Measurements from ENCODE around the gene TMEM259. TPM values are rescaled to one million over a fixed set of nuclear protein-coding genes. Genes with fewer than 3 reads are reported as not detected.

The TMEM259 gene
- total RNA-seq, 1 donor from 2014 or later = 119 TPM

GRCh38 chr19:1053176-1054101 lies 32.5 kb upstream of the TMEM259 start:
- intact Hi-C loops (cut with micrococcal nuclease) = no loop called here

GRCh38 chr19:1052349-1052975 lies 31.5 kb upstream of the TMEM259 start:
- Histone ChIP-seq H3K9me3 (replicated peaks) (peaks cover 20% of the 10 kb centered on the region), H3K4me1 (no peaks in the 10 kb centered on the region), H3K27ac (replicated peaks) (no peak overlapping the region), H3K27me3 (ENCODE audit: low read depth) (no peaks in the 10 kb centered on the region), H3K36me3 (peaks cover 24% of the 10 kb centered on the region), H3K4me3 (no peak overlapping the region)
- intact Hi-C loops (cut with micrococcal nuclease) = no loop called here
- no peak for TF ChIP-seq CTCF (IDR thresholded peaks at IDR 0.05; ENCODE audit: borderline replicate concordance)
- no peak for DNase-seq

More at GRCh38 chr19:1053176-1054101, 32.5 kb upstream of the TMEM259 start:
- no peak for DNase-seq
- no peak for TF ChIP-seq CTCF (IDR thresholded peaks at IDR 0.05; ENCODE audit: borderline replicate concordance)
- Histone ChIP-seq H3K9me3 (replicated peaks) (peaks cover 30% of the 10 kb centered on the region), H3K36me3 (peaks cover 34% of the 10 kb centered on the region), H3K4me3 (no peak overlapping the region), H3K4me1 (no peaks in the 10 kb centered on the region), H3K27me3 (ENCODE audit: low read depth) (no peaks in the 10 kb centered on the region), H3K27ac (replicated peaks) (no peak overlapping the region)

GRCh38 chr19:1051791-1052190 lies 30.9 kb upstream of the TMEM259 start:
- Histone ChIP-seq H3K27me3 (ENCODE audit: low read depth) (no peaks in the 10 kb centered on the region), H3K4me1 (no peaks in the 10 kb centered on the region), H3K27ac (replicated peaks) (no peak overlapping the region), H3K36me3 (peaks cover 18% of the 10 kb centered on the region), H3K9me3 (replicated peaks) (peaks cover 14% of the 10 kb centered on the region), H3K4me3 (no peak overlapping the region)
- no peak for TF ChIP-seq CTCF (IDR thresholded peaks at IDR 0.05; ENCODE audit: borderline replicate concordance)
- intact Hi-C loops (cut with micrococcal nuclease) = no loop called here
- DNase-seq = no peak

GRCh38 chr19:1050989-1051788 lies 30.3 kb upstream of the TMEM259 start:
- Histone ChIP-seq H3K4me3 (no peak overlapping the region), H3K27ac (replicated peaks) (no peak overlapping the region), H3K4me1 (no peaks in the 10 kb centered on the region), H3K9me3 (replicated peaks) (peaks cover 8% of the 10 kb centered on the region), H3K27me3 (ENCODE audit: low read depth) (no peaks in the 10 kb centered on the region), H3K36me3 (peaks cover 12% of the 10 kb centered on the region)
- TF ChIP-seq CTCF (IDR thresholded peaks at IDR 0.05; ENCODE audit: borderline replicate concordance) = no peak
- intact Hi-C loops (cut with micrococcal nuclease) = no loop called here
- no peak for DNase-seq

- no peaks in the 10 kb centered on the region for H3K27me3 ChIP-seq (ENCODE audit: low read depth)
- DNase-seq = no peak
- H3K27ac ChIP-seq (replicated peaks) = no peak overlapping the region
- no peaks in the 10 kb centered on the region for H3K9me3 ChIP-seq (replicated peaks)
- TF ChIP-seq CTCF (IDR thresholded peaks at IDR 0.05; ENCODE audit: borderline replicate concordance) = no peak
- no peaks in the 10 kb centered on the region for H3K4me1 ChIP-seq
- intact Hi-C loops (cut with micrococcal nuclease) = no loop called here
- H3K4me3 ChIP-seq = no peak overlapping the region
- H3K36me3 ChIP-seq = peaks cover 3% of the 10 kb centered on the region
These were observed 28.9 kb upstream of the TMEM259 start for GRCh38 chr19:1049800-1050199.
